Kidney (tissue), 14 donors: ENCODE measurements around the gene SUPT4H1. TPM values are rescaled to one million over a fixed set of nuclear protein-coding genes. Genes with fewer than 3 reads are reported as not detected.

Experiments used
- DNase-seq, 5 donors: peaks; one replicate each; pipeline ENCODE4 v3.0.0-alpha.2; 2013 to 2020
- FAIRE-seq: peaks from 2 replicates; lab custom pipeline; 2012; peaks lifted over from hg19 to GRCh38; lab: Jason Lieb, UNC
- H3K27ac ChIP-seq, 2 donors: one replicate each; pipeline ENCODE4 v1.7.0; 2013; ENCODE audit warnings: low read depth in 2 of 2, low read length in 2 of 2, inconsistent platforms in 1 of 2
- H3K27me3 ChIP-seq: one replicate; pipeline ENCODE4 v1.7.1; 2013; ENCODE audit warnings: low read length, inconsistent platforms; ENCODE audit not compliant: control insufficient read depth, insufficient read depth
- H3K36me3 ChIP-seq, 3 donors: one replicate each; pipeline versions ENCODE4 v1.7.0 to v1.7.1; 2013; ENCODE audit warnings: low read length in 3 of 3, control low read depth in 1 of 3, inconsistent platforms in 1 of 3; ENCODE audit not compliant: insufficient read depth in 3 of 3, control insufficient read depth in 2 of 3
- H3K4me1 ChIP-seq, 3 donors: one replicate each; pipeline versions ENCODE4 v1.7.0 to v1.7.1; 2013; ENCODE audit warnings: low read length in 3 of 3, inconsistent platforms in 1 of 3, low read depth in 1 of 3; ENCODE audit not compliant: control insufficient read depth in 2 of 3, insufficient read depth in 2 of 3
- H3K4me3 ChIP-seq, 3 donors: one replicate each; pipeline versions ENCODE4 v1.7.0 to v1.8.1; 2013; ENCODE audit warnings: low read length in 3 of 3, control low read depth in 1 of 3, inconsistent platforms in 1 of 3
- H3K9ac ChIP-seq, 3 donors: one replicate each; pipeline versions ENCODE4 v1.7.0 to v1.7.1; 2013; ENCODE audit warnings: low read length in 3 of 3, control low read depth in 1 of 3, inconsistent platforms in 1 of 3
- H3K9me3 ChIP-seq, 3 donors: one replicate each; pipeline versions ENCODE4 v1.7.0 to v1.7.1; 2013; ENCODE audit warnings: low read length in 3 of 3, control low read depth in 1 of 3, inconsistent platforms in 1 of 3; ENCODE audit not compliant: control insufficient read depth in 2 of 3, insufficient read depth in 1 of 3
- intact Hi-C: fragments of 100-400 bp; cut with DNase I; formaldehyde crosslinking; loops from one replicate; pipeline ENCODE4 v1.11.1; 2022
- polyA plus RNA-seq: library from polyadenylated mRNA; stranded (reverse); fragments of 350-450 nt; fragmentation: Illumina TruSeq; extraction: RNeasy Lipid Tissue Mini Kit (QIAGEN cat#74804); gene quantifications from one replicate; pipeline ENCODE4 v1.2.3, GENCODE V29; 2014; ENCODE audit warnings: low read depth, low replicate concordance; ENCODE audit not compliant: insufficient read depth
- total RNA-seq: library from RNA; stranded (reverse); fragmentation: NEBNext Ultra II Directional; extraction: Animal tissue kit (Norgen Biotek cat#: 25700); gene quantifications from one replicate; pipeline ENCODE4 v1.2.1, GENCODE V29; 2021
- TF ChIP-seq, protein P1 (sequence below): IDR thresholded peaks from 3 replicates; pipeline ENCODE4 v1.5.1; 2012; ENCODE audit warnings: mild to moderate bottlenecking, moderate library complexity, borderline replicate concordance; ENCODE audit not compliant: insufficient read depth; ENCODE audit errors: extremely low read depth
- donor health status: control.
- donor health status: control.
- donor health status: control.
- donor health status: control.
- donor health status: control.
- donor health status: DM: yes; HTN: yes; CAD: no.
- donor health status: Normal renal cell carcinoma (clear cell type).

SUPT4H1 gene
- total and polyA plus RNA-seq, 2 donors from 2014 or later = 60.5 to 129 TPM

DNA sequence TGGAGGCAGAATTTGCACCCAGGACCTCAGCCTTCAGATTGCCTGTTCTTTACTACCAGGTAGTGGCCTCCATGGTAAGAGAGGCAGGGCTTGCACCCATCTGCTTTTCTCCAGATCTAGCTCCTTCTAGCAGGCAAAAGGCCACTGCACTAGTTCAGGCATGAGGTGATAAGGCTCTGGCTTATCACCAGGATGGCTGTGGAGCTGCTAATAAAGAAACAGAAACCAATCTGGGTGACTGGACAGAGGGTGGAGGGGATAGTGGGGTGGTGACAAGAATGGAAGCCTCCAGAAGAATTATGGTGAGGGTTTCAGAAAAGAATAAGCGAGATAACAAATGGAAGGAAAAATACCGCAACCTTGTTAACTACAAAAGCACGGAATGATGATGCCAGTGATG lies 15.5 kb upstream of the SUPT4H1 start:
- Histone ChIP-seq H3K36me3 (no peaks in the 10 kb centered on the region), H3K27me3 (no peaks in the 10 kb centered on the region), H3K4me1 (peaks cover 0 to 2% (median 0%) of the 10 kb centered on the region in 3 donors), H3K9ac (no peak overlapping the region), H3K27ac (no peak overlapping the region), H3K9me3 (no peaks in the 10 kb centered on the region), H3K4me3 (no peak overlapping the region)
- DNase-seq (no peak), FAIRE-seq (no peak)
- TF ChIP-seq, protein P1, sequence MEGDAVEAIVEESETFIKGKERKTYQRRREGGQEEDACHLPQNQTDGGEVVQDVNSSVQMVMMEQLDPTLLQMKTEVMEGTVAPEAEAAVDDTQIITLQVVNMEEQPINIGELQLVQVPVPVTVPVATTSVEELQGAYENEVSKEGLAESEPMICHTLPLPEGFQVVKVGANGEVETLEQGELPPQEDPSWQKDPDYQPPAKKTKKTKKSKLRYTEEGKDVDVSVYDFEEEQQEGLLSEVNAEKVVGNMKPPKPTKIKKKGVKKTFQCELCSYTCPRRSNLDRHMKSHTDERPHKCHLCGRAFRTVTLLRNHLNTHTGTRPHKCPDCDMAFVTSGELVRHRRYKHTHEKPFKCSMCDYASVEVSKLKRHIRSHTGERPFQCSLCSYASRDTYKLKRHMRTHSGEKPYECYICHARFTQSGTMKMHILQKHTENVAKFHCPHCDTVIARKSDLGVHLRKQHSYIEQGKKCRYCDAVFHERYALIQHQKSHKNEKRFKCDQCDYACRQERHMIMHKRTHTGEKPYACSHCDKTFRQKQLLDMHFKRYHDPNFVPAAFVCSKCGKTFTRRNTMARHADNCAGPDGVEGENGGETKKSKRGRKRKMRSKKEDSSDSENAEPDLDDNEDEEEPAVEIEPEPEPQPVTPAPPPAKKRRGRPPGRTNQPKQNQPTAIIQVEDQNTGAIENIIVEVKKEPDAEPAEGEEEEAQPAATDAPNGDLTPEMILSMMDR = no peak
- intact Hi-C loops = no loop called here

DNA sequence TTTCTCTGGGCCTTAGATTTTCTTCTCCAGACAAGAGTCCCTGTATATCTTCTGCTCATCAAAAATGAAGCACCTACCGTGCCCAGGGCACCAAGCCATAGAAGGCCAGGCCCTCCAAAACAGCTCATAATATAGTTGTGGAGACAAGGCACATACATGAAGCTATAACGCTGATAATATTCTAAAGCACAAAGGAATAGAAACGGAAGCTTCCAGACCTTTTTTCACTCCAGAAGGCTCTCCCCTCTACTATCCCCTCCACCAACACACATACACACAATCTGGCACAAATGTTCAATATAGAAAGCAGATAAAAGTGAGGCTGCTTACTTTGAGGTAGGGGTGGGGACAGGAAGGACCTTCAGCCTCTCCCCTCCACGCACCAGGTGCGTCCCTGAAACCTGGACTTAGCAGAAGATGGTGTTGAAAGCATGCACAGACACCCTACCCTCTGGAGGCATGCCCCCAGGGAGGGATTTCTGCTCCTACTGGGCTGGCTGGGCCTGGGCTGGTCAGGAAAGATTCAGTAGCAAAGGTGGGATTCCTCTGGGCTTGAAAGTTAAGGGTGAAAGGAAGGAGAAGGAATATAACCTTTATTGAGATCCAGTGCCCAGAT lies 14.1 kb upstream of the SUPT4H1 start:
- TF ChIP-seq, protein P1 = no peak
- no peak overlapping the region for H3K9ac ChIP-seq
- no peak overlapping the region for H3K27ac ChIP-seq
- H3K4me3 ChIP-seq = no peak overlapping the region
- DNase-seq = no peak
- intact Hi-C loops = no loop called here
- no peaks in the 10 kb centered on the region for H3K27me3 ChIP-seq
- no peak for FAIRE-seq
- no peaks in the 10 kb centered on the region for H3K9me3 ChIP-seq
- H3K36me3 ChIP-seq = no peaks in the 10 kb centered on the region
- peaks cover 0 to 2% (median 0%) of the 10 kb centered on the region in 3 donors for H3K4me1 ChIP-seq

DNA sequence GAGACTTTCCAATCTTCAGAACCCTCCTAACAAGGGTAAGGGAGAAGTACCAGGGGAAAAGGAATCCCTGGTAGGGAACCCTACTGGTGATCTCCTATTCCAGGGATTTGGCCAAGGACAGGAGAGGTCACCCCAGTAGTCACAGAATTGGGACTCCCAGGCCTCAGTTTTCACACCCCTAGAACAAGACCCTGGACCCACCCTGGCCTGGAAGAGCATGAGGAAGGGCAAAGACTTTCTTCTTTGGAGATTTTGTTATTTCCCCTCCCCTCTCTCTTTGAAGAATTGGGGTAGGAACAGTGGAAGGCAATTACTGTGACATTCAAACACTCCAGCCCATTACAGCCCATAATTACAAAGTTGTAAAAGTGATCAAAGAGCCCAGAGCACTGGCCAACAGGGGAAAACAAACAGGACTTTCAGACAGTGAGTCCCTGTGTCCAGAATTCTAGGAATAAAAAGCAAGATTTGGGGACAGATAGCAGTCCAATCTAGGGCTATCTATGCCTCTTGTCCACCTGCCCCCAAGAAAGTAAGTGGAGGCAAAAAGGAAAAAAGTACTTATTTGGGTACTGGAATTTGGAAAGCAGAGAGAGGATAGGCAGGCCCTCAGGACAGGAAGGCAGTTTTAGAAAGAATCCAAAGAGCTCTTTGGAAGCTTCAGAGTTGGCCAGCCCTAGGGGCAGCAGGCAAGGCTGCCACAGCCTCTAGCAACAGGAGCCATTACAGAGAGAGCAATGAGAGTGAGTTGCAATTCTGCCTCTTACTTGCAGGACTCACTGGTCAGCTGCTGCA lies 13.4 kb upstream of the SUPT4H1 start:
- intact Hi-C loops = no loop called here
- FAIRE-seq (no peak), DNase-seq (no peak)
- TF ChIP-seq, protein P1 = no peak
- Histone ChIP-seq H3K27ac (no peak overlapping the region), H3K9me3 (no peaks in the 10 kb centered on the region), H3K27me3 (no peaks in the 10 kb centered on the region), H3K36me3 (no peaks in the 10 kb centered on the region), H3K4me1 (peaks cover 0 to 2% (median 0%) of the 10 kb centered on the region in 3 donors), H3K9ac (no peak overlapping the region), H3K4me3 (no peak overlapping the region)
